ENCODE measurements around the gene HRH2.
"Not testable (repeated sequence)": the region's sequence is repeated elsewhere in the genome, so short reads cannot be mapped to it uniquely, and the experiment has no call there.

The HRH2 gene

GRCh38 chr5:175657593-175658271, at the start of gene HRH2:
Gene HRH2 (plus strand): TSS chr5:175658071. CDS start chr5:175683234, 25,163 bp downstream.
- no peak for DNase-seq

DNA sequence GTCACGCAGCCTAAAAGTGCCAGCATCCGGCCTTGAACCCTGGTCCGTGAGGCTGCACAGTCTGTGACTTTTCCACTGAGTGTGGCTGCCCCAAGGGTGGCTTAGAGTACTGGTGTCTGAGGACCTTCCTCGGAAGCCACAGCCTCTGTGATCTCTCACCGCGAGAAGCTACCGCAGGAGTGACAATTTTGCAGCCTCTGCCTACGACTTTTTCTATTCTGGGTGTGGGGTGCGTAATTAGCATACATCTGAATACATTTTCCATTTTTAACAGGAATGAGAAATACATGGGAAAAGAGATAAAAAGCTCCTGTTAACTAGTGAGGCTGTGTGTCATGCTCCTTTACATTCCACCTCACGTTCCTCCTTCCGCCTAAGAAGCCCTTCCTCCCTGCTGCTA, 48.3 kb upstream of the HRH2 start:
- DNase-seq, result no peak

- DNase-seq, result no peak
These were observed 47.5 kb upstream of the HRH2 start for GRCh38 chr5:175610381-175610780.

- no peak for DNase-seq
These were observed 47.0 kb upstream of the HRH2 start for GRCh38 chr5:175610898-175611297.

DNA sequence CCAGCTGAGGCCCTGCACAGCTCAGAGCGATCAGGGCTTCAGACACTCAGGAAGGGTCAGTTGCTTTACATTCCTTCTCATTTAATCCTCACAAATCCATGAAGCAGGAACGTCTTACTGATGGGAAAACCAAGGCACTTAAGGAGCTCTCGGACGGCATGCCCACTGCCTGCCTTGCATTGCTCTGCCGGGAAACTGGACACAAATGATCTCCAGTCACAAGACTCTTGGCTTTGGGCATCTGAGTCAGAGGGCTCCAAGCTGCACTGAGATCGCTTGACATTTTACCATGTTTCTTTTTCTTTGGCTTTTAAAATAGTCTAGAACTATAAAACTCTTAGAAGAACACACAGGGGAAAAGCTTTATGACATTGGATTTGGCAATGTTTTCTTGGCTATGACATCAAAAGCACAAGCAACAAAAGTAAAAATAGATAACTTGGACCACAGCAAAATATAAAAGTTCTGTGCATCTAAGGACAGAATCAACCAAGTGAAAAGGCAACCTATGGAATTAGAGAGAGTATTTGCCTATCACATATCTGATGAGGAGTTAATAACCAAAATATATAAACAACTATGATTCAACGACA, 43.6 kb upstream of the HRH2 start:
- no peak for DNase-seq

DNA sequence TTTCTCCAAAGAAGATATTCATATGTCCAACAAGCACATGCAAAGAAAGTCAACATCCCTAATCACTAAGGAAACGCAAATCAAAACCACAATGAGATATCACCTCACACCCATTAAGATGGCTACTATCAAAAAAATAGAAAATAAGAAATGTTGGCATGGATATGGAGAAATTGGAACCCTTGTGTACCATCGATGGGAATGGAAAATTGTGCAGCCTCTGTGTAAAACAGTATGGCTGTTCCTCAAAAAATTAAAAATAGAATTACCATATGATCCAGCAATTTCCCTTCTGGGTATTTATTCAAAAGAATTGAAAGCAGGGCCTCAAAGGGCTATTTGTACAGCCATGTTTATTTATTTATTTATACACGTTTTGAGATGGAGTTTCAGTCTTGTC, 43.0 kb upstream of the HRH2 start:
- DNase-seq, result no peak

- DNase-seq, result no peak
These were observed 41.8 kb upstream of the HRH2 start for GRCh38 chr5:175616083-175616482.

DNA sequence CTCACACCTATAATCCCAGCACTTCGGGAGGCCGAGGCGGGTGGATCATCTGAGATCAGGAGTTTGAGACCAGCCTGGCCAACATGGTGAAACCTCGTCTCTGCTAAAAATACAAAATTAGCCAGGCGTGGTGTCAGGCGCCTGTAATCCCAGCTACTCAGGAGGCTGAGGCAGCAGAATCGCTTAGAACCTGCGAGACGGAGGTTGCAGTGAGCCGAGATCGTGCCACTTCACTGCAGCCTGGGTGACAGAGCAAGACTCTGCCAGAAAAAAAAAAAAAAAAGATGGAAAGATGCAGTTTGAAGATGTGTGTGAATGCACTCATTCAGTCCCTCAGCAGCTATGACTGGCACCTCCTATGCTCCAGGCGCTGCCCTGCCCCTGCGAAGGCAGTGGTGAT, 41.3 kb upstream of the HRH2 start:
- not testable (repeated sequence) for DNase-seq

GRCh38 chr5:175617447-175617846, 40.4 kb upstream of the HRH2 start:
- no peak for DNase-seq

GRCh38 chr5:175620527-175620926, 37.3 kb upstream of the HRH2 start:
- DNase-seq, result no peak

- DNase-seq, result no peak
These were observed 35.9 kb upstream of the HRH2 start for GRCh38 chr5:175621971-175622370.

- no peak for DNase-seq
These were observed 34.8 kb upstream of the HRH2 start for GRCh38 chr5:175623088-175623487.

DNA sequence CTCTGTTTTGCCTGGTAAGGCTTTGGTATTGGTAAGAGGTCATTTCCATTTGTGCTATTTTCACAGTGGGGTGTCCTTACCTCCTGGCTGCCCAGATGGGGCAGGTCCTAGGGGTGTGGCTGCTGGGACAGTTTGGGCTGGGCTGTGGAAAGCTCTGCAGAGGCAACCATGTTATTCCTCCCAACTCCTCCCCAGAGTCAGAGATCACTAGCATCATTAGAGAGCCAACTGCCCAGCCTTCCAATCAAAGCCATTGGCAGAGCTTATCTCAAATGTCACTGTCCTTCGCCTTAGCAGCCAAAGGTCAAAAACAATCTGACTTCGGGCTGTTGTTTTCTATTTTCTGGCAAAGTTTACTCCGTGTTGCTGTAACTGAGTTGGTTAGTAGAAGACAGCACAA, 33.6 kb upstream of the HRH2 start:
- DNase-seq, result no peak

DNA sequence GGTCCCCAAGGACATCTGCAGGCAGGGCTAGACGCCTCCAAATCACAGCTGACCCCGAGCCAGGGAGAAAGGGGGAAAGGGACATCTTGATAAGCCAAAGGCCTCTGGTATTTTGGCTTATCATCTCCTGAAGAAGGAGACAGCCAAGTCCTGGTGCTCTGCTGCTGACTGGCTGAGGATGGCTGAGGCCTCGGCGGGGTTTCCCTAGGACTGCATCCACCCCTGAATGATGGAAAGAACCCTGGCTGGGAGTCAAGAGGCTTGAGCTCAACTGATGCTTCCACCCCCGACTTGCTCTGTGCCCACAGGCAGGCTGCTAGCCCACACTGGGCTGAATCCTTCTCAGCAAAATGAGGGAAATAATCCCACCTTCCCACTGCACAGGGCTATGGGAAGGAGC, 30.9 kb upstream of the HRH2 start:
- no peak for DNase-seq

DNA sequence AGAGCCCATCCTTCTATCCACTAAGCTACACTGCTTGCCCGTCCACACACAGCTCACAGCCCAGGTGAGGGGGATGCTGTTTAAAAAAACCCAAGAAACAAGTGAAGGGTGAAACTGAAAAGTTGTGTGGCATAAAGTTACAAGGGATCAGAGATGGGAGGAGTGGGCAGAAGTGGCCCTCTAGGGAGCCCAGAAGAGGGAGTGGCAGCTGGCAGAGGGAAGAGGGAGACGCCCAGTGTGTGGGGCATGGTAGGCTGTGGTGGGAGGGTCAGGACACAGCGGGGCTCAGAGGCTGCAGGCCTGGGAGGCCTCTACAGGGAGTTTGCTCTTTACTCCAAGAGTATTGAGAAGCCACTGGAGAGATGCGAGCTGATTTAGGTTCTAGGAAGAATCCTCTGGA, 30.1 kb upstream of the HRH2 start:
- no peak for DNase-seq

DNA sequence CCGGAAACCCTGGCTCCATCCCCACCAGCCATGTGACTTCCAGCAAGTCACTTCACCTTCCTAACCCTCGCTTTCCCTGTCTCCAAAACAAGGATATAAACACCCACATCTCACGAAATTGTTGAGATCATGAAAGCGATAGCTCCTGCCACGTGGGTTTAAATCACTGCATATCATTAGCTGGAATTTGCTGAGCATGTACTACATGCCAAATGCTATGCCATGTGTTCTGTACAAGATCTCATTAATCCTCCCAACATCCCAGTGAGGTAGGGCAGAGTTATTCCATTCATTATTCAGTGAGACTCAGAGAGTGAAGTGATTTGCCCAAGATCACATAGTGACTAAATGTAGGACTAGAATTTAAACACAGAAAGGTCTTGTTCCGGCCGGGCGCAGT, 29.2 kb upstream of the HRH2 start:
- DNase-seq, result no peak

- no peak for DNase-seq
These were observed 28.6 kb upstream of the HRH2 start for GRCh38 chr5:175629261-175629660.

DNA sequence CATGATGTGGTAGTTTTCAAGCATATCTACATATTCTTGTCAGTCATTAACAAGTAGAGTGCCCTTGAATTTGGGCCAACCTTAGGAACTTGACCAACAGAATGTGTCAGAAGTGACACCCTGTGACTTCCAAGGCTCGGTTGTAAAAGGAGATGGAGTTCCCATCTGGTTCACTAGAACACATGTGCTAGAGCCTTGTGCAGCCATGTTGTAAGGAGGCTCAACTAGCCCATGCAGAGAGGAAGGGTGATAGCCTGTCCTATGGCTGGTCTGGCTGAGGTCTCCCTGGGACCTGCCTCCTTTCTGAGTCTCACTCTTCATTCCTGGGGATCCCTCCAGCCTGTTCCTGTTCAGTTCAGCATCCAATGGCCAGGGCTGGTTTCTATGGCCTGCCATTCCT, 28.1 kb upstream of the HRH2 start:
- no peak for DNase-seq

DNA sequence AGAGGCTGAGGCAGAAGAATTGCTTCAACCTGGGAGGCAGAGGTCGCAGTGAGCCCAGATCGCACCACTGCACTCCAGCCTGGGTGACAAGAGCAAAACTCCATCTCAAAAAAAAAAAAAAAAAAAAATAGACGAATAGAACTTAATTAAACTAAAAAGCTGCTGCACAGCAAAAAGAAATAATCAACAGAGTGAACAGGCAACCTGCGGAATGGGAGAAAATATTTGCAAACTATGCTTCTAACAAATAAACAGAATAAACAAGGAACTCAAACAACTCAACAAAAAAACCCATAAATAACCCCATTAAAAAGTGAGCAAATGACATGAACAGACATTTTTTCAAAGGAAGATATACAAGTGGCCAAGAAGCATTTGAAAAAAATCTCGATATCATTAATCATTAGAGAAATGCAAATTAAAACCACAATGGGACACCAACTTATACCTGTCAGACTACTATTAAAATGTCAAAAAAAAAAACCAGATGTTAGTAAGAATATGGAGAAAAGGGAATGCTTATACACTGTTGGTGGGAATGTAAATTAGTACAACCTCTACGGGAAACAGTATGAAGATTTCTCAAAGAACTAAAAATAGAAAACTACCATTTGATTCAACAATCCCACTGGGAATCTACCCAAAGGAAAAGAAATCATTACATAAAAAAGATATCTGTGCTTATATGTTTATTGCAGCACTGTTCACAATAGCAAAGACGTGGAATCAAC, 21.9 kb upstream of the HRH2 start:
- DNase-seq, result no peak

- DNase-seq, result no peak
These were observed 19.6 kb upstream of the HRH2 start for GRCh38 chr5:175638305-175638704.

GRCh38 chr5:175640106-175640775, 17.6 kb upstream of the HRH2 start:
- no peak for DNase-seq

DNA sequence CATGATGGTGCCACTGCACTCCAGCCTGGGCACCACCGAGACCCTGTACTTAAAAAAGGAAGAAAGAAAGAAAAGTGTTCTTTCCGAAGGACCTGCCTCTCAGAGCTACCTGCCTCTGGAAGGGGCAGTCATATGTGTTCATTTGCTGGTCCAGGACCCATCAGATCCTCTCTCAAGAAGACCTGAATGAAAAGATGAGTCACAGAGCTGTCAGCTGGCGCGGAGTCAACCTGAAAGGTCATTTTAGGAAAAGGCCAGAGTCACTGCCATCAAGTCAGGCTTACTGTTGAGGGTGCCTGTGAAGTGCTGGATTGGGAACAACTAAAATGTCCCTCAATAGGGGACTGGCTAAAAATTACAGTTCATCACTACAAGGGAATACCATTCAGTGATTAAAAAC, 14.9 kb upstream of the HRH2 start:
- DNase-seq, result no peak

- no peak for DNase-seq
These were observed 11.6 kb upstream of the HRH2 start for GRCh38 chr5:175646251-175646650.

GRCh38 chr5:175649967-175650366, 7.9 kb upstream of the HRH2 start:
- no peak for DNase-seq
